OCI-M2 (cell line): ENCODE measurements around the gene IL18RAP.

Source experiments
- DNase-seq: peaks from one replicate; lab custom pipeline; 2025; ENCODE audit not compliant: unreplicated experiment; lab: John Stamatoyannopoulos, UW

Gene IL18RAP, protein sequence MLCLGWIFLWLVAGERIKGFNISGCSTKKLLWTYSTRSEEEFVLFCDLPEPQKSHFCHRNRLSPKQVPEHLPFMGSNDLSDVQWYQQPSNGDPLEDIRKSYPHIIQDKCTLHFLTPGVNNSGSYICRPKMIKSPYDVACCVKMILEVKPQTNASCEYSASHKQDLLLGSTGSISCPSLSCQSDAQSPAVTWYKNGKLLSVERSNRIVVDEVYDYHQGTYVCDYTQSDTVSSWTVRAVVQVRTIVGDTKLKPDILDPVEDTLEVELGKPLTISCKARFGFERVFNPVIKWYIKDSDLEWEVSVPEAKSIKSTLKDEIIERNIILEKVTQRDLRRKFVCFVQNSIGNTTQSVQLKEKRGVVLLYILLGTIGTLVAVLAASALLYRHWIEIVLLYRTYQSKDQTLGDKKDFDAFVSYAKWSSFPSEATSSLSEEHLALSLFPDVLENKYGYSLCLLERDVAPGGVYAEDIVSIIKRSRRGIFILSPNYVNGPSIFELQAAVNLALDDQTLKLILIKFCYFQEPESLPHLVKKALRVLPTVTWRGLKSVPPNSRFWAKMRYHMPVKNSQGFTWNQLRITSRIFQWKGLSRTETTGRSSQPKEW

DNA sequence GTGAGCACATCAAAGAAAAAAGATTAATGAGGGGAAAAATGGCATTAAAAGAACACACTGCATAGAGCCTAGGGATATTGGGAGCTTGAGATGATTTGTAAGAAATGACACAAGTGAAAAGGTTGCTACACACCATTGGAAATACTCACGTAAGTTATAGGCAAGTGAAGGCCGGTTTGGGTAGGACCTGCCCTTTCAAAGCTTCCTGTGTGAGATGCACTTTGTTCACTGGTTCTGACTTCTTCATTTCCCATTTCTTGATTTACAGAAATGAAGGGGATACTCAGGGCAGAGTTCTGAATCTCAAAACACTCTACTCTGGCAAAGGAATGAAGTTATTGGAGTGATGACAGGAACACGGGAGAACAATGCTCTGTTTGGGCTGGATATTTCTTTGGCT, at the start of gene IL18RAP:
IL18RAP (plus strand) TSS at position 251 of the 400 bp plus-strand sequence; CDS start at position 369, 118 bp downstream.
- DNase-seq = no peak

DNA sequence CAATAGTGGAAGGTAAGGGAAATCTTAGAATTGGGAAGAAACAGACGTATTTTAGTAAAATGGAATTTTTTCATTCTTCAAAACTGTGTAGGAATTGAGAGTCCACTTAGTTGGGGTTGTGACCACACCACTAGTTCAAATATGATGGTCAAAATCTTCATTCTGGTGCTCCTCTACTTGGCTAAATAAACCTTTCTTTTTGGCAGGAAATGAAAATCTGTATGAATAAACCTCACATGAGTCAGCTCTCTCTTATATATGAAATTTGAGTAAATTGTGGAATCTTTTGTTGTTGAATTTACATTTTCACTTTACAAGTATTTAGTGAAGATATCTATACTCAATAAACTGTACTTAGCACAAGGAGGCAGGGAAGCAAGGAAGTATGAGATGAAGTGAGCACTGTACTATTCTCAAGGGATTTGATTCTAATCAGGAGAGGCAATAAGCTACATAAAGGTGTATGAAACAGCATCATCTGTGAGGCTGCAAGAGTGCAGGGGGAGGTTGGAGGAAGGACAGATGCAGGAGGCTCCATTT, 46.8 kb upstream of the IL18RAP start:
- DNase-seq = no peak

- no peak for DNase-seq
Observed at GRCh38 chr2:102383722-102384121, 39.2 kb upstream of the IL18RAP start.

GRCh38 chr2:102385522-102385921, 37.4 kb upstream of the IL18RAP start:
- DNase-seq = no peak

- no peak for DNase-seq
Observed at GRCh38 chr2:102386004-102386403, 37.0 kb upstream of the IL18RAP start.

DNA sequence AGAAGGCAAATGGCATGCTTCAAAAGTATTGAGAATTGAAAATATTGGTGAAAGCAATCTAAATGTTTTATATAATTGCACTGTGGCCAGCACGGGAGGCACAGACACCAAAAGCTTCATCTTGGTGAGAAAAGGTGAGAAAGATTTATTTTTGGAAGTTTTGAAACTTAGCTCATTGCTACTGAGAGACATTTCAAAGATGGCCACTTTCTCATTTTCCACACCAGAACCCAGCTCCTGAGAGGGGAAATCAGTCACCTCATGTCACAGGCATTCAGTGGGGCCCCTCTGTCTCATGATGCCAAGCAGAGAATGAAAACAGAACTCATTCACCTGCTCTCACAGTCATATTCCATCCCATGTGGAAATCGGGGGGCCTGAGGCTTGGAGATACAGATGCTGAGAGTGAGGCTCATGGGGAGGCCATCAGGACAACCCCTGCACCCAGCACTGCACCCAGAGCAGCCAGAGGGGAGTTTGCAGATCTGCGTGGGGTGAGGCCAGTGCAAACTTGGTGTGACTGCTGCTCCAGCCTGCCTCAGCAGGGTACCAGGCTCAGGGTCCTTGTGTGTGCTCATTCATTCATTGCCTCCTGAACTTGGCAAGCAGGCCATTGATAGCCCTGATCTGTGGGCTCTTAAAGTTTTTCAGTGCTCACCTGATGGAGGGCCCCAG, 36.0 kb upstream of the IL18RAP start:
- no peak for DNase-seq

DNA sequence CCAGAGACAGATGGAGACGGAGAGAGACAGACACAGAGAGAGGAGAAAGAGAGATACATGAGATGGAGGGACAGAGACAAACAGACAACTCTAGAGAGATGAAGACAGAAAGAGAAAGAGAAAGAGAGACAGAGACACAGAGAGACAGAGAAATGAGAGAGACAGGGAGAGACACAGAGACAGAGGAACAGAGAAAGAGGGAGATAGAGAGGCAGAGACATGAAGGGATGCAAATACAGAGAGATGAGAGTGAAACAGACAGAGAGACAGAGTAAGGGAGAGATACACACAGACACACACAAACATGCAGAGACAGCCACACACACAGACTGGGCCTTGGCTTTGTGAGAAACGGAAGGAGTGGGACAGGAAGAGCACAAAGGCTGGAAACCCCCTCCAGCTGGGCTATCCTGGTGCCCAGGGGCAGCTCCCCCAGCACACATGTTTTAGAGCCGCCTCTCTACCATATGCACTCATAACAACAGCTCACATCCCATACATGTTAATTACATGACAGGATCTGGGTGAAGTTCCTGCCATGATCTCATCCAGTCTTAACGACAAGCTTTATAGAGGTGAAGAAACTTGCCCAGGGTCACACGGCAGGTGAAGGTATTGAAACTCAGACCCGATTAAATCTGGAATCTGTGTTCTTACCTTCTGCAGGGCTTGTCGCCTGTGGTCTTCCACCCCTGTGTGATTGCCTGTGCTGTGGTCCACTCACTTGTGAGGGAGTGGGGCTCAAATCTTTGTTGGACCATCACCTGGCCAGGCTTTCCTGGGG, 35.0 kb upstream of the IL18RAP start:
- no peak for DNase-seq

GRCh38 chr2:102391565-102391964, 31.4 kb upstream of the IL18RAP start:
- no peak for DNase-seq

GRCh38 chr2:102392096-102392495, 30.9 kb upstream of the IL18RAP start:
- no peak for DNase-seq

DNA sequence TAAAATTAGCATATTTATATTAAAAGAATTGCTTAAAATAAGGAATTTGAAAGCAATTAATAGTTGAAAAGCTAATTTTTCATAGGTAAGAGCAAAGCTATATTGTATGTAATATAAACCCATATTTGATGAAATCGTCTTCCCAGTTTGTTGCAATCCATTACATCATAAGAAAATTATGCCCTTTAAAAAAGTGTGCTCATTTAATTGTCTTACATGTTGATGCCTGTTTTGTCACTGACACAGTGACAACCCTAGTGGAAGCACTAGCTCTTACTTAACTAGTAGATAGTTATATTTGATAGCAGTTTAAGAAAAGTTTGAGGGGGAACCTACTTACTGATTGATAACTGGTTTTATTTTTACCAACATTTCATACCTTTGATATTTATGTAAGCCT, 30.0 kb upstream of the IL18RAP start:
- DNase-seq = no peak

GRCh38 chr2:102396012-102396411, 26.9 kb upstream of the IL18RAP start:
- DNase-seq = no peak

DNA sequence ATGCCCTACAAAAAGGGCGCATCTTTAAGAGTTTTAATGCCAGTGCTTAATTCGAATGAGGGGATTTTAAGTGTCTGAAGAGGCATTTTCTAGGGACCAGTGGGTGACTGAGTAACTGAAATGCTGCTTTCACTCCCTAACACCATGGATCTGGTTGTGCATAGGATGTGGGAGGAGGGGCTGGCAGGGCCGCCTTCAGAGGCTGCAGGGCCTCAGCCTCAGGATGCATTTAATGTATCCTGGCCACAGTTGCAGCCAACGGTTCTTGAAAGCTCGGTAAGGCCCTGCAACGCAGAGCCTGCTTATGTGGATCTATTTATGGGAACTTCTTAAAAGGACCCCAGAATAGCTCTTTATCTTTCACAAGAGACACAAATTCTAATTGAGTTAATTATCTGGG, 25.8 kb upstream of the IL18RAP start:
- no peak for DNase-seq

DNA sequence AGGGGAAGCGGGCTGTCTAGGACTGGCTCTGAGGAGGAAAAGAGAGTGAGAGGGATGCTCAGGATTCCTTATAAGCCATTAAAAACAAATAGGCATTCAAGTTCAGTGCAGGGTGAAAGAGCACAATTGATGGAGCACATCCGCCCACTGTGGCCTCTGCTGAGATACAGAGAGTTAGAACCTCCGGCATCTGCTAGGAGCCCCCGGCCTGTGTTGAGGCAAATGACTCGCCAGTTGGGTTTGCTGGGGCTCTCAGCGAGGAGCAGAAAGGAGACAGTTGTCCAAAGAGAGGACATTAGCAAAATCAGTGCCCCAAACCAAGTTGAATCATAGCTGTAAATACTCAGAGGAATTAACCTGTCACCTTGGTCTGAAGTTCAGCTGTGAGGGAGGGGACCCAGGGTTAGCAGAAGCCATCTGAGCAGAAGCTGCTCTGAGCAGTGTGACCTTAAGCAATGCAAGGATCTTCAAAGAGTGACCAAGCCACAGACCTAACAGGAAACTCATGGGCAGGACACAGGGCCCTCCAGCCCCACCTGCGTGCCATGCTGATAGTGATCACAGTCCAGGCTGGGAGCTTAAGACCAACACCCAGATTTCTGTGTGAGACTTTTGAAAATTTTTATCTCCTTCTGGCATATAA, 23.3 kb upstream of the IL18RAP start:
- DNase-seq = no peak

DNA sequence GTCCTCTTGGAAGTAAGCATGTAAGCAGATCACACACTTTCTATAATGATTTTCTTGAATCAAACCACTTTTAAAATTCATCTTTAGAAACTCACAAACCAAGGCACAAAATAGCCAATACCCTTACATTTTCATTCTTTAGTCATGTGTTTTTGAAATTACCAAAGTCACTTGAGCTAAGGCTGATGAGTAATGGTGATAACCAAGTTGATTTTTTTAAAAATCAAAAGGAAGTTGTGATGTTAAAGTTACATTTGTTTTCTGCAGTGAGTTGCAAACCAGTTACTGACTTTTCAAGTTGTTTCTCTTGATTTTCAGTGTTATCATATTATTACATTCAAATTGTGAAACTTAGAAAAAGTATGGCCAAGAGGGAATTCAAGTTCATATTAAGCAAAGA, 21.5 kb upstream of the IL18RAP start:
- no peak for DNase-seq

- no peak for DNase-seq
Observed at GRCh38 chr2:102401865-102402264, 21.1 kb upstream of the IL18RAP start.

DNA sequence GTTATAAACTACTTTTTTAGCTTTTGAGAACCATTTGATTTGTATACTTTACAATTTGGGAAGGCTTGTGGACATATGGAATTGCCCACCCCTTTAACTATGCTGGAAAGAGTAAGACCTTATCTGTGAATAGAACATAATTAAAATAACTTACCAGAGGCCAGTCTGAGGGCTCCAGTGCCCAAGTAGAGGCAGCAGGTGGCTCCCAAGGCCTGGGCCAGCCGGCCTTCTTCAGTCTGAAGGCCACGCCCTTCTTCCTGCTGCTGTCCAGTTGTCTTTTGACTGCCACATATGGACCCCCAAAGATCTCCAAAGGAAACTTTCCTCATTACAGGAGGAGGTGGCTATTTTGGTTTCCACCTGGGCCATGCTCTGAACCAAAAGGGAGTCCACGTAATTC, 12.0 kb upstream of the IL18RAP start:
- no peak for DNase-seq

GRCh38 chr2:102412199-102412598, 10.8 kb upstream of the IL18RAP start:
- DNase-seq = no peak

- DNase-seq = no peak
Observed at GRCh38 chr2:102417946-102418345, 5.0 kb upstream of the IL18RAP start.

DNA sequence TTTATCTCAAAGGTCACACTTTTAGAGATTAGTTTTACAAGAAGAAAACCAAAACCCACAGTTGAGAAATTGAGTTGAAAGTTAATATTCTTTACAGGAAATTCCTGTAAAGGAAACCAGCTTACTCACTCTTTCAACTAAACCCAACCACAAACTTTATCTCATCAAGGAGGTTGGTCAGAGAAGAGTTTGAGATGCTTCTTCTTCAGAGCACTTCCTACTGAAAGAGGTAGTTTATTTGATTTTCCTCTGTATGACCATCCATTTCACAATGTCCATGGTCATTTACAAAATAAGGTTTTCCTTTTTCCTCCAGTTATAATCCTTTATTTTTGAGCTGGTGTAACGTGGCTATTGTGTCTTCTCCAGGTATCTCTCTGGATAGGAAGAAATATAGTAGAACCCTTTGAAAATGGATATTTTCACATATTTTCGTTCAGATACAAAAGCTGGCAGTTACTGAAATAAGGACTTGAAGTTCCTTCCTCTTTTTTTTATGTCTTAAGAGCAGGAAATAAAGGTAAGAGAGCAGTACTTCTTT, 4.5 kb upstream of the IL18RAP start:
- no peak for DNase-seq

DNA sequence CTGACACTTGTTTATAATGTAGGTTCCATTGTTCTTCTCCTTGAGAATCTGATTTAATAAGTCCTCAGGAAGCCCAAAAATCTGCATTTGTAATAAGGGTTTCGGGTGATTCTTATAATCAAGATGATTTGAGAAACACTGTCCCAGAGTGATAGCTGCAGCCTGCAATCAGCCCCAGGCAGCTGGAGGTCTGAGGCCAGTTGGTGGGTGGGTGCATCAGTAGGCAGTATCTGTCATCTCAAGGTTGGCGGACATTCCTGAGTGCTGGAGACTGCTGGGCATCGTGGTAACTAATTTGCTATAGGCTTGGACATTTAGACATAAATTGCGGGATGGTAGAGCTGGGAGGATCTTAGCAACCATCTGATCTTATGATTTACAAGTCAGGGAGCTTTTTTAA, 2.7 kb upstream of the IL18RAP start:
- no peak for DNase-seq
